OCI-LY1 (cell line): ENCODE measurements around the gene LTBP1.

Source experiments
- H2AFZ ChIP-seq: fragments of 200-600 bp; sonication (generic), shearing (Covaris generic); 2 replicates; pipeline ENCODE4 v1.6.0; 2014; ENCODE audit warnings: antibody characterized with exemption, mild to moderate bottlenecking, low read length
- H3F3A ChIP-seq: fragments of 200-600 bp; sonication (generic), shearing (Covaris generic); 2 replicates; pipeline ENCODE4 v1.6.0; 2014; ENCODE audit warnings: mild to moderate bottlenecking, antibody characterized with exemption, low read length, moderate library complexity; ENCODE audit not compliant: insufficient read depth
- H3K27ac ChIP-seq: fragments of 200-600 bp; sonication (generic); 2 replicates; pipeline ENCODE4 v1.5.1; 2014; ENCODE audit warnings: low read length, mixed run types, mild to moderate bottlenecking, low read depth; ENCODE audit not compliant: poor library complexity, severe bottlenecking
- H3K27me3 ChIP-seq: fragments of 200-600 bp; sonication (generic); 2 replicates; pipeline ENCODE4 v1.6.0; 2014; ENCODE audit warnings: antibody characterized with exemption, mild to moderate bottlenecking, low read length, moderate library complexity; ENCODE audit not compliant: insufficient read depth
- H3K36me3 ChIP-seq: fragments of 200-600 bp; sonication (generic); 2 replicates; pipeline ENCODE4 v1.6.1; 2014; ENCODE audit warnings: mild to moderate bottlenecking, antibody characterized with exemption, low read length, moderate library complexity, mixed read lengths; ENCODE audit not compliant: insufficient read depth
- H3K4me1 ChIP-seq: fragments of 200-600 bp; sonication (generic); 2 replicates; pipeline ENCODE4 v1.5.1; 2014; ENCODE audit warnings: mild to moderate bottlenecking, low read length, moderate library complexity; ENCODE audit not compliant: insufficient read depth, severe bottlenecking
- H3K4me2 ChIP-seq: fragments of 200-600 bp; sonication (generic), shearing (Covaris generic); 2 replicates; pipeline ENCODE4 v1.6.1; 2014; ENCODE audit warnings: low read length
- H3K4me3 ChIP-seq: fragments of 200-600 bp; sonication (generic); 2 replicates; pipeline ENCODE4 v1.5.1; 2014; ENCODE audit warnings: low read length, low read depth, mild to moderate bottlenecking, mixed read lengths; ENCODE audit not compliant: poor library complexity, severe bottlenecking
- H3K79me2 ChIP-seq: fragments of 200-600 bp; shearing (Covaris generic); 2 replicates; pipeline ENCODE4 v1.6.1; 2016; ENCODE audit warnings: mixed run types, low read length, mixed read lengths; ENCODE audit not compliant: insufficient read depth
- H3K9ac ChIP-seq: fragments of 200-600 bp; sonication (generic), shearing (Covaris generic); 2 replicates; pipeline ENCODE4 v1.6.1; 2014; ENCODE audit warnings: mild to moderate bottlenecking, low read length, mixed read lengths
- H3K9me2 ChIP-seq: fragments of 200-600 bp; sonication (generic), shearing (Covaris generic); 2 replicates; pipeline ENCODE4 v1.6.1; 2014; ENCODE audit warnings: low read depth, mild to moderate bottlenecking, low read length, mixed read lengths
- H3K9me3 ChIP-seq: fragments of 200-600 bp; shearing (Covaris generic); 2 replicates; pipeline ENCODE4 v1.6.1; 2014; ENCODE audit warnings: low read length, mixed read lengths
- H4K20me1 ChIP-seq: fragments of 200-600 bp; sonication (generic), shearing (Covaris generic); 2 replicates; pipeline ENCODE4 v1.6.0; 2016; ENCODE audit warnings: mild to moderate bottlenecking, low read length; ENCODE audit not compliant: insufficient read depth
- CTCF ChIP-seq: fragments of 200-600 bp; sonication (generic), shearing (Covaris generic); IDR thresholded peaks from 2 replicates; pipeline ENCODE4 v1.5.1; 2017; ENCODE audit warnings: mild to moderate bottlenecking, antibody characterized with exemption, low read length, moderate library complexity, mixed read lengths
- EZH2 ChIP-seq: fragments of 200-600 bp; sonication (generic), shearing (Covaris generic); IDR thresholded peaks from 2 replicates; pipeline ENCODE4 v1.8.0; 2017; ENCODE audit warnings: borderline replicate concordance, mixed run types, mild to moderate bottlenecking, antibody characterized with exemption, low read length, moderate library complexity, mixed read lengths

Gene LTBP1

GRCh38 chr2:33372940-33373553 is 426.3 kb downstream of the LTBP1 start:
- Histone ChIP-seq H3K4me3 (no peak overlapping the region), H4K20me1 (no peaks in the 10 kb centered on the region), H3K4me2 (no peak overlapping the region), H3K27me3 (no peaks in the 10 kb centered on the region), H3K9me2 (no peaks in the 10 kb centered on the region), H3K9ac (no peak overlapping the region), H3F3A (peaks cover 7% of the 10 kb centered on the region; the same call in 1 of the 2 replicates), H3K79me2 (no peaks in the 10 kb centered on the region), H3K4me1 (no peaks in the 10 kb centered on the region), H3K27ac (no peak overlapping the region), H3K9me3 (no peaks in the 10 kb centered on the region), H3K36me3 (peaks cover 43% of the 10 kb centered on the region; the same call in 1 of the 2 replicates), H2AFZ (no peak overlapping the region)
- no peak for TF ChIP-seq EZH2
- TF ChIP-seq CTCF = peak; percentile 85

DNA sequence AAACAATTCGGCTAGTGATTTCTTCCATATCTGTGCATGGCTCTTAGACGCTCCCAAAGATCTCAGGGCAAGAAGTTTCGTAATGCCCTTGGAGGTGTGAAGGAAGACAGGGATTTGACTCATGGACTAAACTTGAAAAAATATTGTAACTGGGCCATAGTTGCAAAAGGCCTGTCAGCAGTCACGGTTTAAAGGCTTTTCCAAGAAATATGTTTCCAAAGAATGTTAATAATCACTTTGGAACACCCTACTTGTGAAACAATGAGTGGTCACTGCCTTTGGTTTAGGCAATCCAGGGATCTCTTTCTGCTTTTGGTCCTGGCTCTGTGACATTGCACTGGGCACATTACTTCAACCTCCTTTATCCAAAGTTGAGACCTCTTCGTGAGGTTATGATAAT is 427.2 kb downstream of the LTBP1 start:
- Histone ChIP-seq H3K27ac (no peak overlapping the region), H3K79me2 (no peaks in the 10 kb centered on the region), H4K20me1 (no peaks in the 10 kb centered on the region), H3K27me3 (no peaks in the 10 kb centered on the region), H3K4me3 (no peak overlapping the region), H3K36me3 (peaks cover 39% of the 10 kb centered on the region; the same call in 1 of the 2 replicates), H3K4me2 (no peak overlapping the region), H3K4me1 (no peaks in the 10 kb centered on the region), H3K9me2 (no peaks in the 10 kb centered on the region), H2AFZ (no peak overlapping the region), H3K9me3 (no peaks in the 10 kb centered on the region), H3K9ac (no peak overlapping the region), H3F3A (peaks cover 7% of the 10 kb centered on the region; the same call in 1 of the 2 replicates)
- TF ChIP-seq EZH2 = no peak
- TF ChIP-seq CTCF = no peak

GRCh38 chr2:33375054-33375453 is 428.3 kb downstream of the LTBP1 start:
- Histone ChIP-seq H3K4me3 (no peak overlapping the region), H3K36me3 (peaks cover 29% of the 10 kb centered on the region; the same call in 1 of the 2 replicates), H3K4me1 (peaks cover 2% of the 10 kb centered on the region), H3F3A (peaks cover 7% of the 10 kb centered on the region; the same call in 1 of the 2 replicates), H2AFZ (no peak overlapping the region), H3K4me2 (no peak overlapping the region), H3K9me3 (no peaks in the 10 kb centered on the region), H3K9me2 (no peaks in the 10 kb centered on the region), H4K20me1 (no peaks in the 10 kb centered on the region), H3K9ac (no peak overlapping the region), H3K27me3 (no peaks in the 10 kb centered on the region), H3K27ac (no peak overlapping the region), H3K79me2 (no peaks in the 10 kb centered on the region)
- no peak for TF ChIP-seq CTCF
- no peak for TF ChIP-seq EZH2
